Endothelial cell of umbilical vein (primary cell): ENCODE measurements around the gene METTL9. TPM values are rescaled to one million over a fixed set of nuclear protein-coding genes. Genes with fewer than 3 reads are reported as not detected.

Experiments
- BruUV-seq: library from RNA; stranded (reverse); fragments of 400-500 nt; replicated peaks from 2 replicates; lab custom pipeline; 2021; lab: Mats Ljungman, UMichigan
- CTCF ChIA-PET: fragments of 300-600, 350-600 bp; sonication (Branson Sonifier 250); formaldehyde crosslinking; loops from one replicate; lab custom pipeline; 2021; ENCODE audit warnings: antibody characterized with exemption, inconsistent platforms; lab: Charles Lee
- POLR2A ChIA-PET: fragments of 300-600, 350-600 bp; sonication (Branson Sonifier 250); formaldehyde crosslinking; loops from one replicate; lab custom pipeline; 2021; ENCODE audit warnings: antibody characterized with exemption, inconsistent platforms; lab: Charles Lee
- DNase-seq: peaks from one replicate; pipeline ENCODE4 v3.0.0-alpha.2; 2011; ENCODE audit warnings: low read depth, low spot score
- FAIRE-seq: peaks from 2 replicates; lab custom pipeline; 2011; peaks lifted over from hg19 to GRCh38; lab: Jason Lieb, UNC
- H2AFZ ChIP-seq: 2 replicates; pipeline ENCODE4 v1.6.0; 2012; ENCODE audit warnings: low read depth, low read length, control low read depth, inconsistent platforms
- H3K27ac ChIP-seq: 2 replicates; pipeline ENCODE4 v1.5.1; 2011; ENCODE audit warnings: low read depth, mild to moderate bottlenecking, control low read depth, low read length, moderate library complexity; ENCODE audit not compliant: insufficient read depth
- H3K27me3 ChIP-seq, 2 experiments: 2 replicates each; pipeline versions ENCODE4 v1.6.0 to v1.6.1; 2011; ENCODE audit warnings: low read length in 2 of 2, mixed read lengths in 1 of 2; ENCODE audit not compliant: control insufficient read depth in 2 of 2, insufficient read depth in 2 of 2
- H3K36me3 ChIP-seq, 2 experiments: 2 replicates in 1 of 2; 3 replicates in 1 of 2; pipeline ENCODE4 v1.5.1; 2011; ENCODE audit warnings: low read length in 2 of 2, mild to moderate bottlenecking in 1 of 2, moderate library complexity in 1 of 2; ENCODE audit not compliant: control insufficient read depth in 2 of 2, insufficient read depth in 2 of 2; ENCODE audit errors: extremely low read depth in 1 of 2
- H3K4me1 ChIP-seq: 3 replicates; pipeline ENCODE4 v1.5.1; 2011; ENCODE audit warnings: mild to moderate bottlenecking, low read length; ENCODE audit not compliant: control insufficient read depth, insufficient read depth; ENCODE audit errors: extremely low read depth
- H3K4me2 ChIP-seq: 2 replicates; pipeline ENCODE4 v1.6.1; 2011; ENCODE audit warnings: low read length, control low read depth, mixed read lengths; ENCODE audit not compliant: insufficient read depth
- H3K4me3 ChIP-seq, 3 experiments: fragments of 200-600 bp in 1 of 3; sonication (generic), shearing (Covaris generic) in 1 of 3; replicated peaks in 1 of 3; 2 replicates each; pipeline ENCODE4 v1.5.1; 2011 to 2016; ENCODE audit warnings: control low read depth in 3 of 3, low read length in 3 of 3, mild to moderate bottlenecking in 2 of 3, inconsistent platforms in 1 of 3, low read depth in 1 of 3, moderate library complexity in 1 of 3; ENCODE audit not compliant: insufficient read depth in 1 of 3
- H3K79me2 ChIP-seq: 2 replicates; pipeline ENCODE4 v1.6.0; 2012; ENCODE audit warnings: low read length, inconsistent platforms; ENCODE audit not compliant: control insufficient read depth, insufficient read depth
- H3K9ac ChIP-seq: replicated peaks from 2 replicates; pipeline ENCODE3; 2011; ENCODE audit warnings: low read length, control low read depth; ENCODE audit not compliant: insufficient read depth; ENCODE audit errors: extremely low read depth
- H3K9me1 ChIP-seq: replicated peaks from 3 replicates; pipeline ENCODE4 v1.6.0; 2011; ENCODE audit warnings: mild to moderate bottlenecking, low read length; ENCODE audit not compliant: control insufficient read depth, insufficient read depth; ENCODE audit errors: extremely low read depth
- H3K9me3 ChIP-seq: replicated peaks from 2 replicates; pipeline ENCODE4 v1.5.1; 2012; ENCODE audit warnings: low read length, inconsistent platforms; ENCODE audit not compliant: control insufficient read depth, insufficient read depth
- H4K20me1 ChIP-seq: replicated peaks from 2 replicates; pipeline ENCODE3; 2011; ENCODE audit warnings: mild to moderate bottlenecking, low read length; ENCODE audit not compliant: control insufficient read depth, insufficient read depth; ENCODE audit errors: extremely low read depth
- CTCF ChIP-seq, 2 donors: IDR thresholded peaks; 1 replicate in 1 of 2; 2 replicates in 1 of 2; pipeline ENCODE4 v1.5.1; 2011; ENCODE audit warnings: low read length in 2 of 2, mild to moderate bottlenecking in 2 of 2, moderate library complexity in 2 of 2, control low read depth in 1 of 2, inconsistent platforms in 1 of 2, low read depth in 1 of 2; ENCODE audit not compliant: insufficient read depth in 1 of 2; ENCODE audit errors: extremely low read depth in 1 of 2
- EZH2 ChIP-seq: IDR thresholded peaks from 2 replicates; pipeline ENCODE4 v1.6.1; 2012; ENCODE audit warnings: borderline replicate concordance, low read depth, mild to moderate bottlenecking, moderate library complexity, low read length, inconsistent platforms; ENCODE audit not compliant: severe bottlenecking
- FOS ChIP-seq: IDR thresholded peaks from 2 replicates; pipeline ENCODE4 v1.6.1; 2011; ENCODE audit warnings: mild to moderate bottlenecking, low read length, moderate library complexity, borderline replicate concordance; ENCODE audit not compliant: insufficient read depth
- GATA2 ChIP-seq: IDR thresholded peaks from 2 replicates; pipeline ENCODE4 v1.7.0; 2011; ENCODE audit warnings: low read depth, mild to moderate bottlenecking, moderate library complexity, mixed read lengths, low read length; ENCODE audit not compliant: insufficient read length, insufficient read depth
- JUN ChIP-seq: IDR thresholded peaks from 2 replicates; pipeline ENCODE4 v1.6.1; 2011; ENCODE audit warnings: borderline replicate concordance, low read depth; ENCODE audit not compliant: insufficient read length, insufficient read depth
- MAX ChIP-seq: IDR thresholded peaks from 2 replicates; pipeline ENCODE4 v1.6.1; 2011; ENCODE audit not compliant: insufficient read depth, insufficient read length
- MYC ChIP-seq: IDR thresholded peaks from one replicate; pipeline ENCODE4 v1.6.1; 2011; ENCODE audit warnings: mild to moderate bottlenecking, low read depth, low read length
- POLR2A ChIP-seq: IDR thresholded peaks from 2 replicates; pipeline ENCODE4 v1.6.1; 2012; ENCODE audit warnings: low read depth, mild to moderate bottlenecking, control low read depth, low read length
- POLR2AphosphoS5 ChIP-seq: IDR thresholded peaks from 2 replicates; pipeline ENCODE4 v1.6.1; 2012; ENCODE audit warnings: low read depth, mild to moderate bottlenecking, control low read depth, low read length, moderate library complexity; ENCODE audit not compliant: insufficient read depth
- dilution Hi-C: fragments of 300-500 bp; cut with MboI; formaldehyde crosslinking; loops from one replicate; pipeline ENCODE4 v1.15.0; 2019; ENCODE audit warnings: low sequenced_read_pairs; ENCODE audit not compliant: extremely low pct_ligation_motif_present
- intact Hi-C: fragments of 100-400 bp; cut with micrococcal nuclease; formaldehyde crosslinking; loops from one replicate; pipeline ENCODE4 v1.10.0; 2022
- polyA plus RNA-seq, 4 experiments: library from polyadenylated mRNA; depleted of rRNA in 3 of 4; stranded (reverse) in 3 of 4; unstranded in 1 of 4; fragments of >200 nt; gene quantifications; 2 replicates each; pipeline versions ENCODE4 v1.2.1 to v1.2.3, GENCODE V29; 2011 to 2012; ENCODE audit warnings: missing spikeins in 1 of 4
- total RNA-seq: library from RNA; stranded (reverse); gene quantifications from 2 replicates; pipeline ENCODE4 v1.2.3, GENCODE V29; 2021

METTL9 gene
- total and polyA plus RNA-seq, 2 donors (not counting 3 experiments of a cell fraction or from before 2014, with no cell fraction given), result 53.8 to 121 TPM

- POLR2A ChIA-PET, result no interaction called here
- dilution Hi-C loops (no loop called here), intact Hi-C loops (loop anchor here (10.0 kb wide), 1 partner anchor 1440 kb away; no protein-coding TSS in a partner anchor)
- Histone ChIP-seq H3K4me3 (no peak overlapping the region), H3K36me3 (peaks cover 4 to 9% of the 10 kb centered on the region in 2 experiments), H3K27ac (no peak overlapping the region), H3K27me3 (no peaks in the 10 kb centered on the region), H4K20me1 (no peaks in the 10 kb centered on the region), H3K9me1 (no peaks in the 10 kb centered on the region), H3K9me3 (no peaks in the 10 kb centered on the region), H3K4me1 (peaks cover 14% of the 10 kb centered on the region), H3K79me2 (peaks cover 8% of the 10 kb centered on the region), H2AFZ (no peak overlapping the region), H3K4me2 (no peak overlapping the region), H3K9ac (no peak overlapping the region)
- CTCF ChIA-PET, result interaction anchor here (1.2 kb wide), 1 partner anchor 16 kb away, joined by 5 read pairs; no protein-coding TSS in a partner anchor
- DNase-seq, result no peak
- no TSS peak for BruUV-seq
- TF ChIP-seq JUN (no peak), GATA2 (no peak), EZH2 (no peak), MAX (no peak), CTCF (IDR thresholded peaks at IDR 0.05; ENCODE audit: extremely low read depth in 1 of 2, insufficient read depth in 1 of 2, low read depth in 1 of 2, low read length in 2 of 2) (no peak), MYC (no peak), FOS (no peak), POLR2A (no peak), POLR2AphosphoS5 (no peak)
- FAIRE-seq, result no peak
These were observed 25.6 kb downstream of the METTL9 start for GRCh38 chr16:21625026-21625425.
